ENCODE measurements around the gene USP10.

- TF ChIP-seq, protein P1, sequence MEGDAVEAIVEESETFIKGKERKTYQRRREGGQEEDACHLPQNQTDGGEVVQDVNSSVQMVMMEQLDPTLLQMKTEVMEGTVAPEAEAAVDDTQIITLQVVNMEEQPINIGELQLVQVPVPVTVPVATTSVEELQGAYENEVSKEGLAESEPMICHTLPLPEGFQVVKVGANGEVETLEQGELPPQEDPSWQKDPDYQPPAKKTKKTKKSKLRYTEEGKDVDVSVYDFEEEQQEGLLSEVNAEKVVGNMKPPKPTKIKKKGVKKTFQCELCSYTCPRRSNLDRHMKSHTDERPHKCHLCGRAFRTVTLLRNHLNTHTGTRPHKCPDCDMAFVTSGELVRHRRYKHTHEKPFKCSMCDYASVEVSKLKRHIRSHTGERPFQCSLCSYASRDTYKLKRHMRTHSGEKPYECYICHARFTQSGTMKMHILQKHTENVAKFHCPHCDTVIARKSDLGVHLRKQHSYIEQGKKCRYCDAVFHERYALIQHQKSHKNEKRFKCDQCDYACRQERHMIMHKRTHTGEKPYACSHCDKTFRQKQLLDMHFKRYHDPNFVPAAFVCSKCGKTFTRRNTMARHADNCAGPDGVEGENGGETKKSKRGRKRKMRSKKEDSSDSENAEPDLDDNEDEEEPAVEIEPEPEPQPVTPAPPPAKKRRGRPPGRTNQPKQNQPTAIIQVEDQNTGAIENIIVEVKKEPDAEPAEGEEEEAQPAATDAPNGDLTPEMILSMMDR (conservative IDR thresholded peaks at IDR 0.05), result no peak
- no peak for TF ChIP-seq ZFX (IDR thresholded peaks at IDR 0.05)
Observed at GRCh38 chr16:84754956-84755672, 55.3 kb downstream of the USP10 start.

Data from C4-2B (cell line).